Stimulated activated CD4-positive, alpha-beta T cell treated with anti-CD3 and anti-CD28 coated beads, TNF-alpha, amount 100 ng/mL, for 24 hours (primary cell): ENCODE measurements around the gene TET2.

Experiments
- DNase-seq, 3 experiments: peaks; one replicate each; pipeline ENCODE4 v3.0.0-alpha.2; 2020; ENCODE audit warnings: low read depth in 3 of 3

TET2 gene

GRCh38 chr4:105146276-105147015, at the start of gene TET2:
TSS of gene TET2 (plus strand) at chr4:105146876. CDS start at chr4:105233943, 87,067 bp downstream.
- peak; percentile 62 to 81 (median 64) for DNase-seq

DNA sequence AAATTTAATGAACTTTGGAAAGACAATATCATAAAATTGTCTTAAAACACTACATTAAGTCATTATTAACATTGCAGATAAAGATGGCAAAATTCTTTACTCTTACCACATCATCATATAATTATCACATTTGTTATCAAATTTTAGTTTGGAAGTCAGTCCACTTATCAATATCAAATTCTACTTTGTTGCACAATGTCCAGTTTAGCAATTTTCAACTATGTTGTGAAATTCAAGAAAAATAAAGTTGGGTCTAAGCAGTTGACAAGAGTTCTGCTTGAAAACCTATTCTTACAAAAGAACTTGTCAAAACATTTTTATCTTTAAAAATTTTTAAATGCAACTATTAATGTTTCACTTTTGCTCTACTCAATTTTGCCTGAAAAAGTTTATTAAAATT, 44.7 kb upstream of the TET2 start:
- DNase-seq: no peak

- DNase-seq: no peak
Observed at GRCh38 chr4:105106426-105106825, 40.2 kb upstream of the TET2 start.

DNA sequence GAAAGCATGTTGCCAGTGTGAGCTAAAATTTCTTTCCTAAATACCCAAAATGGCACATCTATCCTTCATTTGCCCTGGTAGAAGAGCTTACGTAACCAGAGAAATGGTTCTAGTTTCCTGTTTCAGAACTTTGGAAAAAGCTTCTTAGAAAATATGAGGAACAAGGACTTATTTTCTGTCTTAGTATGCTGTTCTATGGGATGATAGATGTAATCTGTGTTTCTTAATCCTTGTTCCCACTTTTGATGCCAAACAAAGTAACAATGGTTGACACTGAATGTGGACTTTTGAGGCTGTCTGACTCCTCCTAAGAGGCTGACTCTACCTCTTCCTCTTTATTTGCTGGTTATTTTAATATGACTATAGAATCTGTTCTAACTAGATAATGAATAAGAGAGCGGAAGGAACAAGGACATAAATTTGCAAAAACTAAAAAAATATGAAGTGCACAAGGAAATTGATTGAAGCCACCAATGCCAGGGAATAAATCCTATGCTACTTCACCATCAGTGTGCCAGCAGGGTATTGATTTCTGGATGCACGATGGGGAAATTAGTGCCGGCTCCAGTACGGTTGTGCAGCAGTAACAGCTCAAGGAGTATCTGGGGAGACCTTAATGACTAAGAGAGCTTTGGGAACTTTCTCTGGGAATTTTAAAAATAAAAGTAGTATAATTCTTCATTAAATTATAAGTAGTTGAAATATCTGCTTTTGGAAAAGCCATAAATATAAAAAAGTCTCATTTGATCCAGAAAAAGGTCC, 39.4 kb upstream of the TET2 start:
- DNase-seq: no peak

- DNase-seq: no peak
Observed at GRCh38 chr4:105108971-105109370, 37.7 kb upstream of the TET2 start.

GRCh38 chr4:105112274-105112673, 34.4 kb upstream of the TET2 start:
- DNase-seq: no peak

DNA sequence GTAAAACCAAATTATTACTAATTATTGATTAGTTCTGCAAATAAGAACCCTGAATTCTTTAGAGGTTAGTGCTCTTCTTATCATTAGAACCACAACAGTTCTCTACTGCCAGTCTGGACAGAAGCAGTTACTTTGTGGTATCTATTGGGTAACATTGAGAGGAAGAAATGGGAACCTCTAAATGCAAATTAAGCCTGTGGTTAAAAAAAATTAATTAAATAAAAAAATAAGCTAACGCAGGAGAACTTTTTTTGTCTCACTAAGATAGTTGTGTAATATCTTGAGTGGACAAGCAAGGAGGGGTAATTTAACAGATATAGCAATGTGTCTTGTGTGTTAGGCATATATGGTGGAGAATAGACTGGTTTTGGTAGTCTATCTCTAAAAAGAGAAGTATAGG, 32.9 kb upstream of the TET2 start:
- no peak for DNase-seq

- DNase-seq: no peak
Observed at GRCh38 chr4:105116616-105117319, 29.9 kb upstream of the TET2 start.

- DNase-seq: no peak
Observed at GRCh38 chr4:105119356-105119755, 27.3 kb upstream of the TET2 start.

GRCh38 chr4:105120626-105121025, 26.1 kb upstream of the TET2 start:
- no peak for DNase-seq

DNA sequence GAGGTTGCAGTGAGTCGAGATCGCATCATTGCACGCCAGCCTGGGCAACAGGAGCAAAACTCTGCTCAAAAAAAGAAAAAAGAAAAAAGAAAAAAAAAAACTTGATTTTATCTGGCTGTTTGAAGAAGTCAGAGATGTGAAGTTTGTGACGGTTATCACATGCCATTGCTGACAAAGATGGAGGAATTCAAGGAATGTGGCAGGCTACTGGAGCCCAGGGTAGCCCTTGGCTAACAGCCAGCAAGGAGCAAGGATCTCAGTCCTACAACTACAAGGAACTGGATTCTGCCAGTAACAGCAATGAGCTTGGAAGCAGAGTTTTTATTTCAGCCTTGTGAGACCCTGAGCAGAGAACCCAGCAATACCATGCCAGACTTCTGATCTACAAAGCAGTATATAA, 24.3 kb upstream of the TET2 start:
- DNase-seq: no peak

DNA sequence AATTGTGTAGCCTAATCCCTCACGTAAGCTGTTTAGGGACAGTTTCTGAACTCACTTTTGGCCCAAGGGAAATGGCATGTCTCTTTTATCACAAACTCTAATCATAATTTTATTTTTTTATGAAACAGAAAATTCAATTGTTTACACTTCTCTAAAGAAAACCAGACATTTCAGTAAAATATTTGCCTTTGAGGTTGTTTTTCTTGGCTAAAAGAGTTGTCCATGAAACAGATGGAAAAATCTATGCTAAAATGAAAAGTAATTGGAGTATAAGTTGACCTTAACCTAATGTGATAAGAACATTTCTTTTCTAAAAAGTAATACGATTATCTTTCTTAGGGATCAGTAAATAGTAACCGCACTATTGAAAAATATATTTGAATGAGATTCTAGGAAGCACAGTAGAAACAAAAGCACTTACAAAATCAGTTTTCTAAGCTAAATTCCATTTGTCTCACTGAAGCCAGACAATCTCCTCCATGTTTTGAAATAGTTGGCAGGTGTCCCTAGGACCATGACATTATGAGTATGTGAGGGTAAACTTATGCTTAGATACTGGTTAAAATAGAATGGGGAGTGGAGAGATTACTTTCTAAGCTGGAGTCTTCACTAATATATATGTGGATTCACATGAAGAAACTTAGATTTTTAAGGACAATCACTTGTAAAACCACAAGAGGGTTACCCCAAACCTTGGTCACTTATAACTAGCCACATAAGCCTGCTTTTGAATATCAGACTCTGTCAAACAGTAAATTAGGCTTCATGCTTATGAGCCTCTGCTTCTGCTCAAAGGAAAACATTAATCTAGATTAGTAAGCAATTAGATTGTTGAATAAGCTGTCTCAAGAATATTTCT, 20.1 kb upstream of the TET2 start:
- DNase-seq: no peak

GRCh38 chr4:105127170-105127445, 19.6 kb upstream of the TET2 start:
- no peak for DNase-seq

- no peak for DNase-seq
Observed at GRCh38 chr4:105128208-105128607, 18.5 kb upstream of the TET2 start.

DNA sequence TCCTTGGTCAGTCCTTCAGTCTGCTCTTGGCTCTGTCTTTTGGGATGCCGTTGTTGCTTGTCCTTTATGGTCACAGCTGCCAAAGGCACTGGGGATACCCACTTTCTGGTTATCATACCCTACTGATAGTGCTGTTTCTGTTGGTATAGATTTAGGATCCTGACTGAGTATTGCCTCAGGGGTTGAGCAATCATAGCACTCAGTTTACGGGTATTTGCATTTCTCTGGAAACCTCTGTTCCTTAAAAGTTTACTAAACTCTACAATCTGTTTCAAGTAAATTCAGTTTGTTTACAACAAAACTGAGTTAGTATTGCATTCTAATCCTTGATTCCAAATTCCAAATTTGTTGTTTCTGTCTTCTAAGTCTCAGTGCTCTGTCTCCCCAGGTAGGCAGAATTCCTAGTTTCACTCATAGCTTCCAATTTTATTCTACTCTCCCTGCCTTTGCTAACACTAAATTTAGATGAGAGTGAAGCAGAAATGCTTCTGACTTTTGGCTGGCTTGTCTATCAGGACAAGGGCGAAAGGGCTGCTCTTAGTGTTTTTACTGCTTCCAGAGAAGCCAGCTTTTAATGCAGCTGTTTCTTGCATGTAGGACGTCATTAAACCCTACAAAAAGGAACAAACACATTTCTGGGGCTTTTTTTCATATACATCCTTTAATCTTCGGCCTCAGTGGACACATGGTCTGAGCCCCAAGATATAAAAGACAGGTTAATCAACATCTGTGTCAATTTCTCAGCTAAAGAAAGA, 17.2 kb upstream of the TET2 start:
- no peak for DNase-seq

- DNase-seq: no peak
Observed at GRCh38 chr4:105130945-105131344, 15.7 kb upstream of the TET2 start.

- no peak for DNase-seq
Observed at GRCh38 chr4:105133976-105134375, 12.7 kb upstream of the TET2 start.

DNA sequence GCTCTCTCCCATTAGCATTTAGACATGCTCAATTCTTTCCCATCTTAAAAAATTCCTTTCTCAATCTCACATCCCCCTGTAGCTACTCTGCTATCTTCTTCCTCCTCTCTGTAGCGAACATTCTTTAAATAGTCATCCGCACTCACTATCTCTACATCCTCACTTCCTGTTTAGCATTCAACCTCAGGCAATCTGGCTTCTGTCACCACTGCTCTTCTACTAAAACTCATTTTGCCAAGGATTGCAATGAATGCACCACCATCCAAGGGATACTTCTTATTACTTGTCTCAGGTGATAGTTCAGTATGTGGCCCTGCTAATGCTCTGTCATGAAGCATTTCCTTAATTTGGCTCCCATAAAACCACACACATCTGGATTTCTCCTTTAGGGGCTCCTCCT, 10.9 kb upstream of the TET2 start:
- no peak for DNase-seq

- no peak for DNase-seq
Observed at GRCh38 chr4:105137121-105137875, 9.4 kb upstream of the TET2 start.

DNA sequence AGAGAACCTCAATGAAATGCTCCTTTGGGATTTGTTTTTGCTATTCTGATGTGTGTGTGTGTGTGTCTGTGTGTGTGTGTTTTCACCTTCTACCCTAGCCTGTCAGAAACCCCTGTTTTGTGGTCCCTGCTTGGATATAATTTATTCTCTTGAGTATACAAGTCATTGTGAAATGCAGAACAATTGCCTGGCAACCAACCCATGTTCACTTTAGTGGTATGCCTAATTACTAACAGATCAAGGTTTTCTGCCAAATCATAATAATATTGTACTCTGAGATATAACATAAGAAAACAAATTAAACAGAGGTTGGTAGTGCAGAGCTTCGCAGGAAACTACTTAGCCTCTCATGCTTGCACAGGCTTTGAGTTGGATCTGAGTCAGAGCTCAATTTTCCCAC, 7.0 kb upstream of the TET2 start:
- no peak for DNase-seq
